Astrocyte (in vitro differentiated cells and primary cell): ENCODE data around the gene TRAM2.

ENCODE experiments used
- EZH2 ChIP-seq: IDR thresholded peaks from 2 replicates; pipeline ENCODE4 v1.6.1; 2012; ENCODE audit warnings: mild to moderate bottlenecking, low read length, inconsistent platforms; ENCODE audit not compliant: insufficient read depth
- TF ChIP-seq, protein P1 (sequence below): IDR thresholded peaks from 2 replicates; pipeline ENCODE4 v1.5.1; 2011; ENCODE audit warnings: low read depth, mild to moderate bottlenecking, inconsistent platforms, low read length, moderate library complexity; ENCODE audit not compliant: insufficient read depth

DNA sequence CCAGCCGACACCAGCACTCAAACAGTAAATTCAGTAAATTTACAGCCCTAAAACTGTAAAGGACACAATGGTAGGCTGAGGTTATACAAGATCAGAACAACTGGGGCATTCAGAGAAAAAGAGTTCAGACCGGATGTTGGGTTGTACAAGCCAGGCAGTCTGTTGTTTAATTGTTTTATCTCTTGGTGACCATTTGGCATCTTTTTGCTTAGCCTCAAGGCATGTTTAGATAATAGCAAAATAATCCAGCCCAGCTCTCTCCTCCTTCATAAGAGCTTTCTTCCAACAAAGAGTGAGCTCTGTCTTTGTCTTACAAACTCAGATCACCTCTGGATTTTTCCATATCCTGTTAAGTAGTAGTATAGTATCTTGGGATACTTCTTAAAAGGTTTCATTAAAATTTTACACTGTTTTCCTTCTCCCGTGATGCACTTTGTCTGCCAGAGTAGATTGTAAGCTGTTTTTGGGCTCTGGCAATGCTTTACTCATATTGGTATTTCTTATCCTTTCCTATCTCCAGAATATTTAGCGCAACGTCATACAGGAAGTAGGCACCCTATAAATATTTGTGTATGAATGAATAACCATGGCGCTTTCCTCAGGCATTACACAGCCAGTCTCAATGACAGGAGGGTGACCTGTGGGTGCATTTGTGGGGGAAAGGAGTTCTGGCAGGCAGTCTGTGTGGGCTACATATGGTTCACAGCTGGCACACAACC, 35.6 kb upstream of the TRAM2 start:
- TF ChIP-seq, protein P1, sequence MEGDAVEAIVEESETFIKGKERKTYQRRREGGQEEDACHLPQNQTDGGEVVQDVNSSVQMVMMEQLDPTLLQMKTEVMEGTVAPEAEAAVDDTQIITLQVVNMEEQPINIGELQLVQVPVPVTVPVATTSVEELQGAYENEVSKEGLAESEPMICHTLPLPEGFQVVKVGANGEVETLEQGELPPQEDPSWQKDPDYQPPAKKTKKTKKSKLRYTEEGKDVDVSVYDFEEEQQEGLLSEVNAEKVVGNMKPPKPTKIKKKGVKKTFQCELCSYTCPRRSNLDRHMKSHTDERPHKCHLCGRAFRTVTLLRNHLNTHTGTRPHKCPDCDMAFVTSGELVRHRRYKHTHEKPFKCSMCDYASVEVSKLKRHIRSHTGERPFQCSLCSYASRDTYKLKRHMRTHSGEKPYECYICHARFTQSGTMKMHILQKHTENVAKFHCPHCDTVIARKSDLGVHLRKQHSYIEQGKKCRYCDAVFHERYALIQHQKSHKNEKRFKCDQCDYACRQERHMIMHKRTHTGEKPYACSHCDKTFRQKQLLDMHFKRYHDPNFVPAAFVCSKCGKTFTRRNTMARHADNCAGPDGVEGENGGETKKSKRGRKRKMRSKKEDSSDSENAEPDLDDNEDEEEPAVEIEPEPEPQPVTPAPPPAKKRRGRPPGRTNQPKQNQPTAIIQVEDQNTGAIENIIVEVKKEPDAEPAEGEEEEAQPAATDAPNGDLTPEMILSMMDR = no peak
- no peak for TF ChIP-seq EZH2
